Measurements from ENCODE around the gene HNRNPR.

Gene HNRNPR

GRCh38 chr1:23369335-23370013 is 25.4 kb upstream of the HNRNPR start, which contains the start of gene ZNF436:
Gene ZNF436, minus strand, starts transcription at chr1:23369836. Its CDS starts 1,831 bp downstream, at chr1:23368005.
- DNase-seq (ENCODE audit: low read depth, low spot score) = no peak

GRCh38 chr1:23368562-23369334 is 24.7 kb upstream of the HNRNPR start:
- DNase-seq (ENCODE audit: low read depth, low spot score) = peak; percentile 79

- DNase-seq (ENCODE audit: low read depth, low spot score) = peak; percentile 96
Measured at GRCh38 chr1:23367791-23368561, 23.9 kb upstream of the HNRNPR start.

- no peak for DNase-seq (ENCODE audit: low read depth, low spot score)
Measured at GRCh38 chr1:23367451-23367790, 23.3 kb upstream of the HNRNPR start.

- no peak for DNase-seq (ENCODE audit: low read depth, low spot score)
Measured at GRCh38 chr1:23366598-23366997, 22.5 kb upstream of the HNRNPR start.

GRCh38 chr1:23366146-23366545 is 22.1 kb upstream of the HNRNPR start:
- no peak for DNase-seq (ENCODE audit: low read depth, low spot score)

- no peak for DNase-seq (ENCODE audit: low read depth, low spot score)
Measured at GRCh38 chr1:23362218-23362713, 18.2 kb upstream of the HNRNPR start.

- DNase-seq (ENCODE audit: low read depth, low spot score) = no peak
Measured at GRCh38 chr1:23358310-23358875, 14.3 kb upstream of the HNRNPR start.

- DNase-seq (ENCODE audit: low read depth, low spot score) = no peak
Measured at GRCh38 chr1:23357138-23357908, 13.2 kb upstream of the HNRNPR start.

GRCh38 chr1:23356471-23357137 is 12.5 kb upstream of the HNRNPR start:
- DNase-seq (ENCODE audit: low read depth, low spot score) = no peak

GRCh38 chr1:23354245-23354644 is 10.2 kb upstream of the HNRNPR start:
- no peak for DNase-seq (ENCODE audit: low read depth, low spot score)

GRCh38 chr1:23352096-23352695 is 8.1 kb upstream of the HNRNPR start:
- no peak for DNase-seq (ENCODE audit: low read depth, low spot score)

- no peak for DNase-seq (ENCODE audit: low read depth, low spot score)
Measured at GRCh38 chr1:23345920-23346319, 1.8 kb upstream of the HNRNPR start.

GRCh38 chr1:23344987-23345472 is 946 bp upstream of the HNRNPR start:
- no peak for DNase-seq (ENCODE audit: low read depth, low spot score)

- DNase-seq (ENCODE audit: low read depth, low spot score) = peak; percentile 32
Measured at GRCh38 chr1:23343221-23344110, 618 bp downstream of the HNRNPR start.

GRCh38 chr1:23341931-23342692 is 2.0 kb downstream of the HNRNPR start:
- DNase-seq (ENCODE audit: low read depth, low spot score) = no peak

GRCh38 chr1:23339632-23340031 is 4.5 kb downstream of the HNRNPR start:
- no peak for DNase-seq (ENCODE audit: low read depth, low spot score)

GRCh38 chr1:23337869-23338268 is 6.2 kb downstream of the HNRNPR start:
- DNase-seq (ENCODE audit: low read depth, low spot score) = no peak

Measured in activated naive CD8-positive, alpha-beta T cell treated with anti-CD3 and anti-CD28 coated beads, Interleukin-2, amount 50 U/mL, for 16 hours (primary cell).